SU-DHL-6 (cell line): Measurements from ENCODE around the gene SKIL.

ENCODE experiments used
- H2AFZ ChIP-seq: fragments of 200-600 bp; sonication (generic); 2 replicates; pipeline ENCODE4 v1.6.1; 2014; ENCODE audit warnings: low read depth, mild to moderate bottlenecking, moderate library complexity, mixed read lengths, antibody characterized with exemption, low read length; ENCODE audit not compliant: severe bottlenecking
- H3F3A ChIP-seq: fragments of 200-600 bp; shearing (Covaris generic); 2 replicates; pipeline ENCODE4 v1.6.0; 2016; ENCODE audit warnings: antibody characterized with exemption, mild to moderate bottlenecking; ENCODE audit not compliant: insufficient read depth
- H3K27ac ChIP-seq: fragments of 200-600 bp; sonication (generic); 2 replicates; pipeline ENCODE4 v1.5.1; 2016; ENCODE audit warnings: low read depth, mild to moderate bottlenecking, low read length, moderate library complexity, mixed read lengths
- H3K27me3 ChIP-seq: fragments of 200-600 bp; sonication (generic), shearing (Covaris generic); 2 replicates; pipeline ENCODE4 v1.6.0; 2014; ENCODE audit warnings: mild to moderate bottlenecking, low read length
- H3K36me3 ChIP-seq: fragments of 200-600 bp; sonication (generic); 2 replicates; pipeline ENCODE4 v1.6.1; 2014; ENCODE audit warnings: mild to moderate bottlenecking, low read length, mixed read lengths
- H3K4me2 ChIP-seq: fragments of 300-600, 200-600 bp; shearing (Covaris generic), sonication (generic); 2 replicates; pipeline ENCODE4 v1.6.0; 2014; ENCODE audit warnings: low read length, low read depth, mild to moderate bottlenecking; ENCODE audit not compliant: poor library complexity, severe bottlenecking
- H3K4me3 ChIP-seq: fragments of 200-600 bp; sonication (generic); 2 replicates; pipeline ENCODE4 v1.5.1; 2014; ENCODE audit warnings: antibody characterized with exemption, low read length, mild to moderate bottlenecking, mixed read lengths; ENCODE audit not compliant: insufficient read depth, poor library complexity, severe bottlenecking
- H3K79me2 ChIP-seq: fragments of 200-600 bp; sonication (generic); 2 replicates; pipeline ENCODE4 v1.6.1; 2014; ENCODE audit warnings: mild to moderate bottlenecking, low read length, moderate library complexity; ENCODE audit not compliant: insufficient read depth
- H3K9ac ChIP-seq: fragments of 200-600 bp; sonication (generic); 2 replicates; pipeline ENCODE4 v1.7.0; 2014; ENCODE audit warnings: mild to moderate bottlenecking, low read length
- H3K9me2 ChIP-seq: fragments of 200-600 bp; sonication (generic); replicated peaks from 2 replicates; pipeline ENCODE4 v1.6.1; 2014; ENCODE audit warnings: low read length; ENCODE audit not compliant: insufficient read depth
- H3K9me3 ChIP-seq: fragments of 200-600 bp; sonication (generic); 2 replicates; pipeline ENCODE4 v1.6.1; 2014; ENCODE audit warnings: low read length, mixed read lengths; ENCODE audit not compliant: insufficient read depth
- H4K20me1 ChIP-seq: fragments of 200-600 bp; sonication (generic); 2 replicates; pipeline ENCODE4 v1.6.1; 2014; ENCODE audit warnings: low read depth, mild to moderate bottlenecking, antibody characterized with exemption, low read length, moderate library complexity, mixed read lengths
- CTCF ChIP-seq: fragments of 200-600 bp; sonication (generic); IDR thresholded peaks from one replicate; pipeline ENCODE4 v1.5.1; 2017; ENCODE audit warnings: antibody characterized with exemption, mild to moderate bottlenecking, low read length, moderate library complexity; ENCODE audit not compliant: insufficient read depth, poor library complexity, severe bottlenecking
- EZH2phosphoT487 ChIP-seq: fragments of 200-600 bp; sonication (generic), shearing (Covaris generic); conservative IDR thresholded peaks from 2 replicates; pipeline ENCODE4 v1.6.1; 2018; ENCODE audit warnings: mild to moderate bottlenecking, antibody characterized with exemption, low read length, moderate library complexity, mixed read lengths

Gene SKIL

DNA sequence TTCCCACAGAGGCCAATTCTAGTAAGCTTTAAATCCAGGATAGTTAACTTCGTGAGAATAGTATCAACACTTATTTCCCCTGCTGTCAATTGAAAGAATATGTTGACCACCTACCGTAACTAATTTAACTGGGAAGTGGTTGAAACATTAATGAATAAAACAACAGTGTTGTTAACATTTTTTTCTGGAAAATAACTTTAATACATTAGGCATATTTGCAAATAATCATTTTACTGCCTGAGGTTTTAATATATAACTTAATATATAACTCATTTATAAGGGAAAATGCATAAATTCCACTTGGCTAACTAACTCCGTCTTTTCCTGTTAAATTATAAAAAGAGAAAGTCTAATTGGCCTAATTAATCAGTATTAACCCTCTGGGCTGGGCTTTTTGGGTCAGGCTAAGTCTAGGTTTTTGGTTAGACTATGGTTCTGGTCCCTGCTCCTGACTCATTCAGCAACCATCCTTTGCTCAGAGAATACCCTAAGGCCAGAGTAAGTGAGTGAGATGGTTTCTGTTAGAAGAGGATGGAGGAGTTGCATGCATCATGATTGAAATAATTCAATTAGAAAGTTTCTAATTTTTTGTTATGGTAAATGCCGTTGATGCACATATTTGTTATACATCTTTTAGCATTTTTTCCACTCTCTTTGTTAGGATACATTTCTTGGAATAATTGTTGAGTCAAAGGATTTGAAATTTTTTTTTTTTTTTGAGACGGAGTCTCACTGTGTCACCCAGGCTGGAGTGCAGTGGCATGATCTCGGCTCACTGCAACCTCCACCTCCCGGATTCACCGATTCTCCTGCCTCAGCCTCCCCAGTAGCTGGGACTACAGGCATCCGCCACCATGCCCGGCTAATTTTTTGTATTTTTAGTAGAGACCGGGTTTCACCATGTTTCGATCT lies 10.8 kb upstream of the SKIL start:
- Histone ChIP-seq H3K9ac (no peak overlapping the region), H3K27ac (no peak overlapping the region), H3K9me2 (no peaks in the 10 kb centered on the region), H3K4me3 (no peak overlapping the region), H4K20me1 (no peaks in the 10 kb centered on the region), H2AFZ (no peak overlapping the region), H3F3A (no peaks in the 10 kb centered on the region), H3K4me2 (no peak overlapping the region), H3K9me3 (no peaks in the 10 kb centered on the region), H3K27me3 (no peaks in the 10 kb centered on the region), H3K79me2 (no peaks in the 10 kb centered on the region), H3K36me3 (no peaks in the 10 kb centered on the region)
- TF ChIP-seq EZH2phosphoT487: no peak
- TF ChIP-seq CTCF: no peak

DNA sequence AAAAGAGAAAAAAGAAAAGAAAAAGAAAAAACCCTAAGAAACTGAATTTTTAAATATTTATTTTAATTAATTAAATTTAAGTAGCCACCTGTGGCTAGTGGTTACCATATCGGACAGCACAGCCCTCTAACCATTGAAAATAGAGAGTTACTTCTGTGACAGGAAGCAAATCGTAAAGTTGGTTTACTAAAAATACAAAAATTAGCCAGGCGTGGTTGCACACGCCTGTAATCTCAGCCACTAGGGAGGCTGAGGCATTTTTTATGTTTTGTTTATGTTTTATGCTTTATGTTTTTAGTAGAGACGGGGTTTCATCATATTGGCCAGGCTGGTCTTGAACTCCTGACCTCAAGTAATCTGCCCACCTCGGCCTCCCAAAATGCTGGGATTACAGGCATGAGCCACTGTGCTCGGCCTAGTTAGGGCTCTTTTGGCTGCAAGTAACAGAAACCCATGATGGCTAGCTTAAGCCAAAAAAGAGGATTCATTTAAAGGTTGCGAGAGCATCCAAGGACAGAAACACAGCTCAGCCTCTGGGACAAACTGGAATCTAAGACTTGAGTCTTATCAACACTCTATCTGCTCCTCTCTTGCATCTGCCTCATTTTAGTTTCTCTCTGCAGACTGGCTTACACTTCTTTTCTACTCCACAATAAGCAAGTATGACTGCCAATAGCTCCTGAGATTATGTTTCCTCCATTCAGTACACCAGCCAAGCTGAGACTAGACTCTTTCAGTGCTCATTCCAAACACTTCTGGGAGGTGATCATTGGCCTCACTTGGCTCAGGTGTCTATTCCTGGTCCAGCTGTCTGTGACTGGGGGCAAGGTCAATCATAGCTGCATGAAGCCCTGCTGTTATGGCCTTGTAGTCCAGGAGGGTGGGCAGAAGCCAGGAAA lies 6.8 kb upstream of the SKIL start:
- Histone ChIP-seq H3K4me3 (peak overlapping the region; percentile 7), H3K36me3 (no peaks in the 10 kb centered on the region), H3K27ac (peak overlapping the region; percentile 44), H3K4me2 (peak overlapping the region; percentile 50), H4K20me1 (no peaks in the 10 kb centered on the region), H3K9me2 (no peaks in the 10 kb centered on the region), H3F3A (peaks cover 22% of the 10 kb centered on the region), H3K9me3 (no peaks in the 10 kb centered on the region), H3K27me3 (no peaks in the 10 kb centered on the region), H2AFZ (no peak overlapping the region), H3K79me2 (no peaks in the 10 kb centered on the region), H3K9ac (no peak overlapping the region)
- TF ChIP-seq EZH2phosphoT487: no peak
- no peak for TF ChIP-seq CTCF

DNA sequence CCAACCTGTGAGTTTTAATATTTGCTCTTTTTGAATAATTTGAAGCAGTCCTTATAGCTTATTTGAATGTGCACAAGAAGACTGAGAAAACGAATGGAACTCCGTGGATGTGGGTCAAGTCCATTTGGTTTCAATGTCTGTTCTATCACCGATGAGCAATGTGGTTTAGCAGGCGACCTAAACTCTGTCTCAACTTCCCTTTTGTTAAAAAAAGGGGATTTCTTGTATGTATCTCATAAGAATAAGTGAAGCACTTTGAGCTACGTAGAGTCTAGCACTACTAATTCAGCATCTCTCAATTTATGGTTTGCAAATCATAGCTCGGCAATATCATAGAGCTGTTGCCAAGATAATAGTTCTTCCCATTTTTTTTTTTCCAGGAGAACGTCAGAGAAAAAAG lies 4.6 kb upstream of the SKIL start:
- Histone ChIP-seq H3K9ac (no peak overlapping the region), H4K20me1 (no peaks in the 10 kb centered on the region), H3K9me2 (no peaks in the 10 kb centered on the region), H3K36me3 (no peaks in the 10 kb centered on the region), H3K4me3 (no peak overlapping the region), H3K27me3 (no peaks in the 10 kb centered on the region), H3K4me2 (peak overlapping the region; percentile 21), H3K9me3 (no peaks in the 10 kb centered on the region), H3K79me2 (peaks cover 3% of the 10 kb centered on the region; the same call in 1 of the 2 replicates), H3K27ac (peak overlapping the region; percentile 7; the same call in 1 of the 2 replicates), H2AFZ (no peak overlapping the region), H3F3A (peaks cover 31% of the 10 kb centered on the region)
- TF ChIP-seq EZH2phosphoT487 (no peak), CTCF (no peak)
